Caco-2 (cell line): ENCODE results near the gene CTNNA2. TPM values are rescaled to one million over a fixed set of nuclear protein-coding genes. Genes with fewer than 3 reads are reported as not detected.

ENCODE experiments used
- BruUV-seq: library from RNA; stranded (reverse); fragments of 400-500 nt; replicated peaks from 2 replicates; lab custom pipeline; 2021; lab: Mats Ljungman, UMichigan
- CTCF ChIA-PET: fragments of 300-600 bp; sonication (Branson Sonifier 250); formaldehyde crosslinking; loops from one replicate; lab custom pipeline; 2022; ENCODE audit warnings: antibody characterized with exemption; lab: Charles Lee
- POLR2A ChIA-PET: fragments of 300-600 bp; sonication (Branson Sonifier 250); formaldehyde crosslinking; loops from one replicate; lab custom pipeline; 2022; ENCODE audit warnings: antibody characterized with exemption; lab: Charles Lee
- DNase-seq, 2 experiments: peaks; one replicate each; pipeline versions ENCODE4 v3.0.0 to v3.0.0-alpha.2; 2020 to 2022
- H3K27me3 ChIP-seq: replicated peaks from 2 replicates; pipeline ENCODE4 v1.6.0; 2011; ENCODE audit warnings: low read length; ENCODE audit not compliant: control insufficient read depth, insufficient read depth
- H3K36me3 ChIP-seq: 2 replicates; pipeline ENCODE4 v1.5.1; 2011; ENCODE audit warnings: low read length; ENCODE audit not compliant: control insufficient read depth, insufficient read depth
- H3K4me1 ChIP-seq: fragments of 250-450 bp; sonication (Bioruptor Pico); 2 replicates; pipeline ENCODE4 v1.5.1; 2020; ENCODE audit warnings: mild to moderate bottlenecking
- H3K4me3 ChIP-seq: 2 replicates; pipeline ENCODE4 v1.5.1; 2011; ENCODE audit warnings: low read depth, mild to moderate bottlenecking, control low read depth, low read length
- H3K9me3 ChIP-seq: fragments of 250-450 bp; sonication (Bioruptor Pico); 2 replicates; pipeline ENCODE4 v1.5.1; 2020; ENCODE audit warnings: mild to moderate bottlenecking, moderate library complexity
- H3K27ac Mint-ChIP-seq: one replicate; pipeline ENCODE4 v1.8.0; 2022; ENCODE audit warnings: mixed read lengths; ENCODE audit not compliant: unreplicated experiment
- H3K27me3 Mint-ChIP-seq: one replicate; pipeline ENCODE4 v1.8.0; 2022; ENCODE audit warnings: mixed read lengths; ENCODE audit not compliant: insufficient read depth, unreplicated experiment
- H3K36me3 Mint-ChIP-seq: one replicate; pipeline ENCODE4 v1.8.0; 2022; ENCODE audit warnings: mild to moderate bottlenecking, mixed read lengths; ENCODE audit not compliant: insufficient read depth, unreplicated experiment
- H3K4me1 Mint-ChIP-seq: one replicate; pipeline ENCODE4 v1.8.0; 2022; ENCODE audit warnings: low read depth, mixed read lengths; ENCODE audit not compliant: unreplicated experiment
- H3K4me3 Mint-ChIP-seq: one replicate; pipeline ENCODE4 v1.8.0; 2022; ENCODE audit warnings: mild to moderate bottlenecking, moderate library complexity, mixed read lengths; ENCODE audit not compliant: unreplicated experiment
- H3K9me3 Mint-ChIP-seq: one replicate; pipeline ENCODE4 v1.8.0; 2022; ENCODE audit warnings: mixed read lengths; ENCODE audit not compliant: unreplicated experiment
- CTCF ChIP-seq, 2 experiments: fragments of 200-600 bp in 1 of 2; IDR thresholded peaks; 1 replicate in 1 of 2; 2 replicates in 1 of 2; pipeline versions ENCODE4 v1.5.1 to v1.8.0; 2011 to 2022; ENCODE audit warnings: antibody characterized with exemption in 1 of 2, control low read depth in 1 of 2, inconsistent platforms in 1 of 2, low read depth in 1 of 2, low read length in 1 of 2, mild to moderate bottlenecking in 1 of 2, moderate library complexity in 1 of 2; ENCODE audit not compliant: insufficient read depth in 1 of 2, severe bottlenecking in 1 of 2, unreplicated experiment in 1 of 2
- intact Hi-C: fragments of 100-400 bp; cut with micrococcal nuclease; formaldehyde crosslinking; loops from one replicate; pipeline ENCODE4 v1.10.0; 2022; ENCODE audit not compliant: unreplicated experiment
- total RNA-seq: library from RNA; stranded (reverse); gene quantifications from 2 replicates; pipeline ENCODE4 v1.2.3, GENCODE V29; 2022

Gene CTNNA2
- total RNA-seq, 1 experiment from 2014 or later: not detected

DNA sequence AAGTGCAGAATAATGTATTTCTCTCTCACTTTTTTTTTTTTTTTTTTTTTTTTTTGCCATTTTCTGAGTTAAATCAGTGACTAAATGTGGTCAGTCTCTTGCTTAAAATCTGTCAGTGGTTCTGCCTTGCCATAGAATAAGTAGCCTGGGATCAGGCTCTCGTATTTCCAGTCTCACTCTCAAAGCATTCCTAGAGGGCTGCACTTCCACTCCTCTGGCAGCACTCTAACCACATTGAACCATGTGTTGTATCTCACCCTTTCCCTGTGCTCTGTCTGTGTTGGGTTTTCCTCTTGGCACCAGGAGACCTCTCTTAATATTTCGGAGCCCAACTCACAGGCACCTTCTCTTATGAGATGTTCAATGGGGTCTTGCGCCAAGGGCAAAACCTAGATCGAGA lies 304.4 kb downstream of the CTNNA2 start:
- no peak for TF ChIP-seq CTCF (IDR thresholded peaks at IDR 0.05; ENCODE audit: insufficient read depth in 1 of 2, low read depth in 1 of 2, low read length in 1 of 2, severe bottlenecking in 1 of 2, unreplicated experiment in 1 of 2)
- Histone ChIP-seq H3K4me3 (no peak overlapping the region), H3K36me3 (no peaks in the 10 kb centered on the region), H3K27me3 (no peaks in the 10 kb centered on the region), H3K9me3 (no peaks in the 10 kb centered on the region), H3K4me1 (no peaks in the 10 kb centered on the region)
- peaks cover 11% of the 10 kb centered on the region for H3K9me3 Mint-ChIP-seq
- BruUV-seq: no TSS peak
- no peak overlapping the region for H3K4me3 Mint-ChIP-seq
- H3K4me1 Mint-ChIP-seq: no peaks in the 10 kb centered on the region
- ChIA-PET POLR2A (no interaction called here), CTCF (no interaction called here)
- no peaks in the 10 kb centered on the region for H3K36me3 Mint-ChIP-seq
- intact Hi-C loops: no loop called here
- H3K27me3 Mint-ChIP-seq: no peaks in the 10 kb centered on the region
- no peak overlapping the region for H3K27ac Mint-ChIP-seq
- DNase-seq: no peak

DNA sequence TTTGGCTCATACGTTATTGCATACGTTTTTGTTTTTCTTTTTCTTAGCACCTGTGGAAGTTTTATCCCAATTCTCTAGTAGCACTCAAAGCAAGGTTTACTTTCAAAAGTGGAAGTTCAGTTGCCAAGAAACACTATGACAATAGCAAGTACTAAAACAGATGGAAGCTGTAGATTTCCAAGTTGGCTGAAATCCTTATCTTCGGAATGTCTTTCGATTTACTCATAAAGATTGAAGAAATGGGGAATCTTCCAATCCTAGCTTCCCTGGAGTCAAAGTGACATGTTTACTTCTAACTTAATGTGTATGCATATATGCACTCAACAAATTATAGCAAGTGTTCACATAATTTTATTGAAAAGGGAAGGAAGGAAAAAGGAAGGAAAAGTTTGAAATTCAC lies 307.4 kb downstream of the CTNNA2 start:
- Mint-ChIP-seq H3K4me1 (no peaks in the 10 kb centered on the region), H3K4me3 (no peak overlapping the region), H3K9me3 (peaks cover 7% of the 10 kb centered on the region), H3K27me3 (peaks cover 4% of the 10 kb centered on the region), H3K36me3 (no peaks in the 10 kb centered on the region), H3K27ac (no peak overlapping the region)
- ChIA-PET POLR2A (no interaction called here), CTCF (no interaction called here)
- TF ChIP-seq CTCF (IDR thresholded peaks at IDR 0.05; ENCODE audit: insufficient read depth in 1 of 2, low read depth in 1 of 2, low read length in 1 of 2, severe bottlenecking in 1 of 2, unreplicated experiment in 1 of 2): no peak
- intact Hi-C loops: no loop called here
- H3K4me3 ChIP-seq: no peak overlapping the region
- no peaks in the 10 kb centered on the region for H3K4me1 ChIP-seq
- H3K9me3 ChIP-seq: no peaks in the 10 kb centered on the region
- BruUV-seq: no TSS peak
- H3K36me3 ChIP-seq: no peaks in the 10 kb centered on the region
- DNase-seq: no peak
- no peaks in the 10 kb centered on the region for H3K27me3 ChIP-seq

- intact Hi-C loops: no loop called here
- ChIA-PET POLR2A (no interaction called here), CTCF (no interaction called here)
- Mint-ChIP-seq H3K27me3 (peaks cover 6% of the 10 kb centered on the region), H3K9me3 (no peaks in the 10 kb centered on the region), H3K27ac (no peak overlapping the region), H3K4me3 (no peak overlapping the region), H3K36me3 (no peaks in the 10 kb centered on the region), H3K4me1 (no peaks in the 10 kb centered on the region)
- no TSS peak for BruUV-seq
- no peak for DNase-seq
- Histone ChIP-seq H3K27me3 (no peaks in the 10 kb centered on the region), H3K4me1 (no peaks in the 10 kb centered on the region), H3K36me3 (no peaks in the 10 kb centered on the region), H3K4me3 (no peak overlapping the region), H3K9me3 (no peaks in the 10 kb centered on the region)
- no peak for TF ChIP-seq CTCF (IDR thresholded peaks at IDR 0.05; ENCODE audit: insufficient read depth in 1 of 2, low read depth in 1 of 2, low read length in 1 of 2, severe bottlenecking in 1 of 2, unreplicated experiment in 1 of 2)
Measured at GRCh38 chr2:79822136-79822535, 309.3 kb downstream of the CTNNA2 start.
